ENCODE measurements around the gene MRPS25.
A peak's percentile ranks its signal among the peaks of the same experiment; 100 is the strongest.

The MRPS25 gene

DNA sequence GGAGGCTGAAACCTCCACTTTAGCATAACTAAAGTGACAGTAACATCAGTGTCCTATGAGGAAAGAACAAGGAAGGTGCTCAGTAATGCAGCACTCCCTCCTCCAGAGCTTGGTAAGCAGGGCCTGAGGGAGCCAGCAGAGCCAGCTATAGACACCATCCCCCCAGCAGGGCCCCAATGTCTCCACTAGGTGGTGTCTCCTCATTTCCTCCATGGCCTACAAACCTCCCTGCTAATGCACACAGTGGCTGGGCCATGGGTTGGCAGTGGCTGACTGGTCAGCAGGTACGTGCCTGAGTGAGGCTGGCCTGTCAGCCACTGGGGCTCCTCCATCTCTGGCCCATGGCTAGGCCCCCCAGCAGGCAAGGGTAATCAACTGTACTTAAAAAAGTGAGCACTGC lies 13.6 kb downstream of the MRPS25 start:
- Histone ChIP-seq H3K9me3 (ENCODE audit: insufficient read depth, low read length, severe bottlenecking) (no peaks in the 10 kb centered on the region), H2AFZ (ENCODE audit: low read depth, low read length) (no peak overlapping the region), H3K36me3 (ENCODE audit: insufficient read depth, low read length) (peaks cover 82% of the 10 kb centered on the region), H3K27ac (ENCODE audit: low read length) (no peak overlapping the region), H3K27me3 (ENCODE audit: insufficient read depth, low read length, poor library complexity) (no peaks in the 10 kb centered on the region), H3K4me3 (ENCODE audit: low read depth in 1 of 2, low read length in 2 of 2) (no peak overlapping the region), H3K4me1 (ENCODE audit: insufficient read depth, low read length) (no peaks in the 10 kb centered on the region; the same call in 1 of the 2 replicates), H3K79me2 (ENCODE audit: insufficient read depth, low read length) (peaks cover 77% of the 10 kb centered on the region), H4K20me1 (ENCODE audit: insufficient read depth, low read length) (peaks cover 40% of the 10 kb centered on the region; the same call in 1 of the 2 replicates), H3K9ac (ENCODE audit: low read depth, low read length) (no peak overlapping the region), H3K4me2 (ENCODE audit: insufficient read depth, low read length) (no peak overlapping the region)
- TF ChIP-seq, protein P1, sequence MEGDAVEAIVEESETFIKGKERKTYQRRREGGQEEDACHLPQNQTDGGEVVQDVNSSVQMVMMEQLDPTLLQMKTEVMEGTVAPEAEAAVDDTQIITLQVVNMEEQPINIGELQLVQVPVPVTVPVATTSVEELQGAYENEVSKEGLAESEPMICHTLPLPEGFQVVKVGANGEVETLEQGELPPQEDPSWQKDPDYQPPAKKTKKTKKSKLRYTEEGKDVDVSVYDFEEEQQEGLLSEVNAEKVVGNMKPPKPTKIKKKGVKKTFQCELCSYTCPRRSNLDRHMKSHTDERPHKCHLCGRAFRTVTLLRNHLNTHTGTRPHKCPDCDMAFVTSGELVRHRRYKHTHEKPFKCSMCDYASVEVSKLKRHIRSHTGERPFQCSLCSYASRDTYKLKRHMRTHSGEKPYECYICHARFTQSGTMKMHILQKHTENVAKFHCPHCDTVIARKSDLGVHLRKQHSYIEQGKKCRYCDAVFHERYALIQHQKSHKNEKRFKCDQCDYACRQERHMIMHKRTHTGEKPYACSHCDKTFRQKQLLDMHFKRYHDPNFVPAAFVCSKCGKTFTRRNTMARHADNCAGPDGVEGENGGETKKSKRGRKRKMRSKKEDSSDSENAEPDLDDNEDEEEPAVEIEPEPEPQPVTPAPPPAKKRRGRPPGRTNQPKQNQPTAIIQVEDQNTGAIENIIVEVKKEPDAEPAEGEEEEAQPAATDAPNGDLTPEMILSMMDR (IDR thresholded peaks at IDR 0.05; ENCODE audit: borderline replicate concordance, extremely low read depth, low read length, poor library complexity, severe bottlenecking) = peak; percentile 81
- no peak for TF ChIP-seq EZH2 (IDR thresholded peaks at IDR 0.05; ENCODE audit: borderline replicate concordance, low read depth, low read length, severe bottlenecking)
- ATAC-seq (ENCODE audit: insufficient read depth, low read depth) = peak; percentile 93
- peak; percentile 58 for DNase-seq

DNA sequence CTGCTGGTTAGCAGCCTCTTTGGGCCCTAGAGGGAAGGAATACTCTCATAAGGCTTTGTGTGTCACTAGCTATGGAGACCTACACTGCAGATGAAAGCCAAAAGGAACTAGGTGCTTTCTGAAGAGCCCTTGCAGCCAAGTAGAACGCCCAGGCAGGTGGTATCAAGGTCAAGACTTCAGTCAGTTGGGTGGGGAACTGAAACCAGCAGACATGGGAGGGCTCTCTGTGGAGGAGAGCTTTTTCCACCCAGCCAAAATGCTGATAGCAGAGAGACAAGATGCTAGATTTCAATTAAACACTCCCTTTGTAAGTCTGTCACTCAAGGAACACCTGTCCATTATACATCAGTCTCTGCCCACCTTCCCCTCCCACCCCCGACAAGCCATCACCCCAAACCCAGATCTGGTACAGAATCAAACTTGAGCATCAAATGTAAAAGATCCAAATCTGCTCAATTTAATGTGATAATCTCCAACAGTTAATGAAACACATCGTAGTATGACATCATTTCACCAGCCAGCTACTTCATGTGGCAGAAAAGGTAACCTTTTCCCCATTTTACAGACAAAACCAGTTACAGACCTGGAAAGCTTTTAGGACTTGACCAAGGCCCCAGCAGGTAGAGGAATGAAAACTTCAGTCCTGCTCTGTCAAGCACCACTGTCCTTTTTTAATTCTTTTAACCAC lies 14.6 kb downstream of the MRPS25 start:
- H3K27ac ChIP-seq (ENCODE audit: low read length) = no peak overlapping the region
- ATAC-seq (ENCODE audit: insufficient read depth, low read depth) = no peak
- H3K9ac ChIP-seq (ENCODE audit: low read depth, low read length) = no peak overlapping the region
- TF ChIP-seq EZH2 (IDR thresholded peaks at IDR 0.05; ENCODE audit: borderline replicate concordance, low read depth, low read length, severe bottlenecking) = no peak
- TF ChIP-seq, protein P1 (IDR thresholded peaks at IDR 0.05; ENCODE audit: borderline replicate concordance, extremely low read depth, low read length, poor library complexity, severe bottlenecking) = no peak
- peaks cover 88% of the 10 kb centered on the region for H3K36me3 ChIP-seq (ENCODE audit: insufficient read depth, low read length)
- H3K4me3 ChIP-seq (ENCODE audit: low read depth in 1 of 2, low read length in 2 of 2) = no peak overlapping the region
- H3K4me2 ChIP-seq (ENCODE audit: insufficient read depth, low read length) = no peak overlapping the region
- H2AFZ ChIP-seq (ENCODE audit: low read depth, low read length) = no peak overlapping the region
- H3K79me2 ChIP-seq (ENCODE audit: insufficient read depth, low read length) = peaks cover 69% of the 10 kb centered on the region
- no peaks in the 10 kb centered on the region for H3K27me3 ChIP-seq (ENCODE audit: insufficient read depth, low read length, poor library complexity)
- H4K20me1 ChIP-seq (ENCODE audit: insufficient read depth, low read length) = peaks cover 40% of the 10 kb centered on the region; the same call in 1 of the 2 replicates
- no peak for DNase-seq
- no peaks in the 10 kb centered on the region for H3K4me1 ChIP-seq (ENCODE audit: insufficient read depth, low read length)
- no peaks in the 10 kb centered on the region for H3K9me3 ChIP-seq (ENCODE audit: insufficient read depth, low read length, severe bottlenecking)

DNA sequence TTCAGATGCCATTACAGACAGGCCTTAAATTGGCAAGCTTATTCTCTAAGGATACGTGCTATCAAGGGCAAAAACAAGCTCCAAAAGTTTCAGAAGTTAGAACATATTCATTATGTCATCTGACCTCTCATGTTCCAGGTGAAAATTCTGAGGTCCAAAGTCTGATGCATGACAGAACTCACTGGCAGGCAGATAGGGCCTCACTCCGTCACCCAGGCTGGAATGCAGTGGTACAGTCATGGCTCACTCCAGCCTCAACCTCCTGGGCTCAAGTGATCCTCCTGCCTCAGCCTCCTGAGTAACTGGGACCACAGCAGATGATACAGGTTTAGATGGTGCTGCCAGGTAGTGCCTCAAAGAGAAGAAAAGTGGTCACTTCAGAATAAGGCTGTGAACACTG lies 15.5 kb downstream of the MRPS25 start:
- Histone ChIP-seq H3K4me2 (ENCODE audit: insufficient read depth, low read length) (no peak overlapping the region), H3K36me3 (ENCODE audit: insufficient read depth, low read length) (peaks cover 89% of the 10 kb centered on the region), H2AFZ (ENCODE audit: low read depth, low read length) (no peak overlapping the region), H4K20me1 (ENCODE audit: insufficient read depth, low read length) (peaks cover 33% of the 10 kb centered on the region; the same call in 1 of the 2 replicates), H3K79me2 (ENCODE audit: insufficient read depth, low read length) (peaks cover 60% of the 10 kb centered on the region), H3K9ac (ENCODE audit: low read depth, low read length) (no peak overlapping the region), H3K4me1 (ENCODE audit: insufficient read depth, low read length) (no peaks in the 10 kb centered on the region), H3K4me3 (ENCODE audit: low read depth in 1 of 2, low read length in 2 of 2) (no peak overlapping the region), H3K27me3 (ENCODE audit: insufficient read depth, low read length, poor library complexity) (no peaks in the 10 kb centered on the region), H3K27ac (ENCODE audit: low read length) (no peak overlapping the region), H3K9me3 (ENCODE audit: insufficient read depth, low read length, severe bottlenecking) (no peaks in the 10 kb centered on the region)
- TF ChIP-seq EZH2 (IDR thresholded peaks at IDR 0.05; ENCODE audit: borderline replicate concordance, low read depth, low read length, severe bottlenecking) = no peak
- TF ChIP-seq, protein P1 (IDR thresholded peaks at IDR 0.05; ENCODE audit: borderline replicate concordance, extremely low read depth, low read length, poor library complexity, severe bottlenecking) = no peak
- DNase-seq (no peak), ATAC-seq (ENCODE audit: insufficient read depth, low read depth) (no peak)
